GM12874 (cell line): ENCODE measurements around the gene IRGQ.

Experiments
- TF ChIP-seq, protein P1 (sequence below): IDR thresholded peaks from 2 replicates; pipeline ENCODE4 v1.5.1; 2011; ENCODE audit warnings: low read depth, mild to moderate bottlenecking, control low read depth, low read length, moderate library complexity; ENCODE audit not compliant: insufficient read depth

Gene IRGQ

DNA sequence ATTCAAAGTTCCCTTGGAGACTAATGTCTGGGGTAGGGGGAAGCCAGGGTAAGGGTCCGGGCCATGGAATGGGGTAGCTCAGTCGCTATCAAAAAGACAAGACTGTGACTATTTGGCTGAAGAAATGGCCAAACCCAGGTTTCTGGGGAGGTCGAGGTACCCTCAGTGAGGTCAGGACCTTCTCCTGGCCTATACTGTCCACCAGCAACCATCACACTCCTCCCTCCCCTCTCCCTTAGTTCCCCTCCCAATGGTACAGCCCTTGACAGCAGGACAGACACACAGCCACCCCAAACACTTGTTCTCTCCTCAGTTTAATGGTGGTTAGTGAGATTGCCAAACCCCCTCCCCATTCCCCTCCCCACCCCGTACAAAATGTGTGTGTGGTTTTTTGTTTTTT lies 26.1 kb upstream of the IRGQ start:
- TF ChIP-seq, protein P1, sequence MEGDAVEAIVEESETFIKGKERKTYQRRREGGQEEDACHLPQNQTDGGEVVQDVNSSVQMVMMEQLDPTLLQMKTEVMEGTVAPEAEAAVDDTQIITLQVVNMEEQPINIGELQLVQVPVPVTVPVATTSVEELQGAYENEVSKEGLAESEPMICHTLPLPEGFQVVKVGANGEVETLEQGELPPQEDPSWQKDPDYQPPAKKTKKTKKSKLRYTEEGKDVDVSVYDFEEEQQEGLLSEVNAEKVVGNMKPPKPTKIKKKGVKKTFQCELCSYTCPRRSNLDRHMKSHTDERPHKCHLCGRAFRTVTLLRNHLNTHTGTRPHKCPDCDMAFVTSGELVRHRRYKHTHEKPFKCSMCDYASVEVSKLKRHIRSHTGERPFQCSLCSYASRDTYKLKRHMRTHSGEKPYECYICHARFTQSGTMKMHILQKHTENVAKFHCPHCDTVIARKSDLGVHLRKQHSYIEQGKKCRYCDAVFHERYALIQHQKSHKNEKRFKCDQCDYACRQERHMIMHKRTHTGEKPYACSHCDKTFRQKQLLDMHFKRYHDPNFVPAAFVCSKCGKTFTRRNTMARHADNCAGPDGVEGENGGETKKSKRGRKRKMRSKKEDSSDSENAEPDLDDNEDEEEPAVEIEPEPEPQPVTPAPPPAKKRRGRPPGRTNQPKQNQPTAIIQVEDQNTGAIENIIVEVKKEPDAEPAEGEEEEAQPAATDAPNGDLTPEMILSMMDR = no peak

DNA sequence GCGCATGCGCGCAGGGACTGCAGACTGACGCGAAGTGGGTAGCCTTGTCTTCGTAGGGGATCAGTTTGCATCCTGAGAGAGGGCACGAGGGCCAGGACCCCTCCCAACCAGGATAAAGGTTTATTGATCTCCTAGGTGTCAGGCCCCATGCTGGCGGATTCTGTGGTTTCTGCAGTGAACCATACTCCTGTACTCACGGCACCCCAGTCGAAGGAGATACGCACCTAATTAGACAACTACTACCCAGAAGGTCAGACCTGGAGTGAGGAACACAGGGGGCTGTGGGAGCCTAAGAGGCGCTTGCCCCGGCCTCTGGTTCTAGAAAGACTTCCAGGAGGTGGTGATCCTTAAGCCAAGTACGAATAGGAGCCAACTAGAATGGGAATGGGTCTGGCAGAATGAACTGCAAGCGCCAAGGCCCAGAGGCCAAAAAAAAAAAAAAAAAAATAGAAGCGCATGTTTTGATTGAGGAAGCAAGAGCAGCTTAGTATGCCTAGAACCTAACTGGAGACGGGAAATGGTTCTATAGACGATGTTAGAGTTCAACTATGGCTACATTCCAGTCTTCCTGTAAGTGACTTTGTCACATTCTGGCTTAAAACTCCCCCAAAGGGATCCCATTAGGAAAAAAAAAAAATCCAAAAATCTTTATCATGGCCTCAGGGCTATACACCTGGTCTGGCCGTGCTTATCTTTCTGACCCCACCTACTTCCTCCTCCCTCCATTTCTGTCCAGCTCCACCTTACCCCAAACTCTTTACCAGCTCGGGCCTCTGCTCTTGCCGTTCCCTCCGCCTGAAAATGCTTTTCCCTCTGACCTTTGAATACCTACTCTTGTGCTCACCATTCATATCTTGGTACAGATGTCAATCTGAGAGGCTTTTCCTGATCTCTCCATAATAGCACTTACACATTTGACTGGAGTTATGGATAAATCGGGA lies 24.4 kb upstream of the IRGQ start:
- TF ChIP-seq, protein P1 = no peak

DNA sequence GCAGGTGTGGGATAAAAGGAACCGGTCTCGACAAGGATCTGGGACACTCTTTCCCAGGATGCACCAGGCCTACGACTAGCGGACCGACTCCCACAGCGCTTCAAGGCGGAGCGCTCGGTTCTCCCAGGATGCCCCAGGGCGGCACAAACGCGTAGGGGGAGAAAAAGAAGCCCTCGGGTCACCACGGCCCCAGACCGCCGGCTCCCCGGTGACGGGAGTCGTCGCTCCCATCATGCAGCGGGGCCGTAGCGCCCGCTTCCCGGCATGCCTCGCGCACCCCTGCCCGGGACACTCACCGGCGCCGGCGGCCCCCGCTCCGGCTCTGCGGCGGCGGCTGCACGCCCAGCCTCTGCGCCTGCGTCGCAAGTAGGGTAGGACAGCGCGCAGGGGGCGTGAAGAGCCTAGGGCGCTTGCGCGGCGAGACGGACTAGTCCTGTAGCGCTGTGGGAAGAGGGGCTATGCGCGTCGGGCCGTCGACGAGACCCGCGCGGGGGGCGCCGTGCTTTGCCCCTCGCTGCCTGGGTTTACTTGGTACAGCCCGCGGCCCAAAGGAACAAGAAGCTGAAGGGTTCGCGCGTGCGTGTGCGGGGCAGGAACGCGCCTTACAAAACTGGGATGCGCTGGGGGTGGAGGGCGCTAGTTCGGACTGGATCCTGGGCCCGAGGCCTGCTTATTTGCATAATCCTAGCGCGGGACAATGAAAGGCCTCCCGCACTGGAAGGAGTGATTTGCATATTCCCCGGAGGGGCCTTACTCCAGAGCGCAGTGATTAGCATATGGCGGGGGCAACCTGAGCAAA lies 23.5 kb upstream of the IRGQ start, which contains the start of gene ZNF428:
ZNF428 (minus strand) TSS at position 368 of the 799 bp plus-strand sequence. CDS start 5,325 bp downstream, outside the sequence.
- TF ChIP-seq, protein P1 = no peak

DNA sequence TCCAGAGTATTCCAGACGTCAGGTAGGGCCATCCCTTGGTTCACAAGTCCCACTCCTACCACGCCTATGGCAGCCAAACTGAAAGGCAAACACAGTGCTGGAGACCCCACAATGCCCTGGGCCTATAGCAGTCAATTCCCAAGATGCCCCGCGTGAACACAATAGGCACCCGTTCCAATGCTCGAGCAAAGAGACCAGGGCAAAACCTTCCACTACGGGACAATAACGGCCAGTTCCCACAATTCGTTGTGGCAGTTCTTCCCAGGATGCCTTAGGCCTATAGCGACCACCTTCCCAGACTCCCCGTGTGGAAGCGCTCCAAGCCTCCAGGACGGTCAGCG lies 23.0 kb upstream of the IRGQ start:
- TF ChIP-seq, protein P1 = no peak

DNA sequence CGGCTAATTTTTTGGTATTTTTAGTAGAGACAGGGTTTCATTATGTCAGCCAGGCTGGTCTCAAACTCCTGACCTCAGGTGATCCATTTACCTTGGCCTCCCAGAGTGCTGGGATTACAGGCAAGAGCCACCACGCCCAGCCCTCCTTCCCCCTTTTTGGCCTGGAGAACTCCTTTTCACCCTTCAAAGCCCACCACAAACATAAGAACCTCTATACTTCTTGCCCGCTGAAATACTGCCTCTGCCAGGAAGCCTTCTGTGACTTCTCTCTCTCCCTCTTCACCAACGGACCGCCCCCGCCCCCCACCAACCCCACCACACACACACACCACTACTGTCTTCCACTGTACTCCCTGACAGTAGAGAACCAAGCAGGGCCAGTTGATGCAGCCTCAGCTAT lies 21.0 kb upstream of the IRGQ start:
- TF ChIP-seq, protein P1 = no peak

DNA sequence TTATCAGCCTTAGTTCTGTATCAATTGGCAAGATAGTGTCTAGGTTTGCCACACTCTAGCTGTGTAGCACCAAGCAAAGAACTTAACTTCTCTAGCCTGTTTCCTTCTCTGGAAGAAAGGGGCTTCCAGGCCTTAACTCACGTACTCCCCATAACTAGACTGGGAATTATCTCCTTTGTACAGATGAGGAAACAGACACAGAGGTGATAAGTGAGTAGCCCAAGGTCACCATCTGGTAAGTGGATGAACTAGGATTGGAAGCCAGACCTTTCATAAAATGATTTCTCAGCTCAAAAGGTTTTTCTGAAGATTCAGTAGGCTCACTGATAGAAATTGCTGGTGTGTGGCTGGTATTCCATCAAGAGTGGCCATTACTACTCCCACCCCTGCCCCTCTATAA lies 20.4 kb upstream of the IRGQ start:
- TF ChIP-seq, protein P1 = no peak

DNA sequence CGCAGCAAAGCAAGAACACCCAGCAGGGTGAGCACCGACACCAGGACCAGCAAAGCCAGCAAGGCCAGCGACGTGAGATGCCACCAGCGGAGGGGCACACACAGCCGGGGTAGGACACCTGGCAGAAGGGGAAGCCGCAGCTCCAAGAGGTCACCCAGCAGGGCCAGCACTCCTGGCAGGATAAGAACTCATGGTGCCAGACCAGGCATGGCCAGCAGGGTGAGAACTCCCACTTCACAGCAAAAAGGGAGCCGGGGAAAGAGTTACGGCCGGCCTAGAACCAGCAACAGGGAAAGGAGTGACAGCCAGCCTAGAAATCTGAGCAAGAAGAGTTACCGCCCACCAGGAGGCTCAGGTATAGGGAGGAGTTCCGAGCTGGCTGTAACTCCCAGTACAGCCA lies 16.4 kb upstream of the IRGQ start:
- TF ChIP-seq, protein P1 = no peak
